HEK293 (cell line): ENCODE data around the gene CNTRL.

Experiments
- GLIS2 ChIP-seq: fragments of 450-650 bp; formaldehyde crosslinking; IDR thresholded peaks from 2 replicates; pipeline ENCODE4 v1.5.1; 2016; ENCODE audit warnings: missing biosample characterization, missing genetic modification characterization
- HOXD13 ChIP-seq: sonication (generic); formaldehyde crosslinking; IDR thresholded peaks from 2 replicates; pipeline ENCODE4 v1.8.0; 2022; ENCODE audit warnings: missing genetic modification reagents, borderline replicate concordance
- IKZF3 ChIP-seq: fragments of 450-650 bp; IDR thresholded peaks from 2 replicates; pipeline ENCODE4 v1.5.0; 2018; ENCODE audit warnings: missing biosample characterization, mild to moderate bottlenecking, missing genetic modification characterization, moderate library complexity
- ZBTB7A ChIP-seq: fragments of 450-650 bp; formaldehyde crosslinking; IDR thresholded peaks from 2 replicates; pipeline ENCODE4 v1.5.1; 2016; ENCODE audit warnings: low read depth, missing biosample characterization, missing genetic modification characterization
- ZFP69B ChIP-seq: fragments of 450-650 bp; formaldehyde crosslinking; IDR thresholded peaks from 2 replicates; pipeline ENCODE4 v1.5.1; 2016; ENCODE audit warnings: missing biosample characterization, missing genetic modification characterization
- ZNF24 ChIP-seq: fragments of 450-650 bp; formaldehyde crosslinking; IDR thresholded peaks from 2 replicates; pipeline ENCODE4 v1.5.1; 2016; ENCODE audit warnings: missing biosample characterization, missing genetic modification characterization
- ZNF302 ChIP-seq: fragments of 450-650 bp; formaldehyde crosslinking; IDR thresholded peaks from 2 replicates; pipeline ENCODE4 v1.5.1; 2016; ENCODE audit warnings: missing biosample characterization, missing genetic modification characterization, low read depth
- ZNF366 ChIP-seq: fragments of 450-650 bp; formaldehyde crosslinking; conservative IDR thresholded peaks from 2 replicates; pipeline ENCODE4 v1.5.1; 2016; ENCODE audit warnings: missing biosample characterization, missing genetic modification characterization
- ZNF596 ChIP-seq: fragments of 450-650 bp; IDR thresholded peaks from 2 replicates; pipeline ENCODE4 v1.5.0; 2018; ENCODE audit warnings: missing biosample characterization, mild to moderate bottlenecking, missing genetic modification characterization, moderate library complexity
- ZNF664 ChIP-seq: fragments of 450-650 bp; formaldehyde crosslinking; IDR thresholded peaks from 2 replicates; pipeline ENCODE4 v1.5.1; 2016; ENCODE audit warnings: missing biosample characterization, missing genetic modification characterization
- ZNF792 ChIP-seq: fragments of 450-650 bp; formaldehyde crosslinking; IDR thresholded peaks from 2 replicates; pipeline ENCODE4 v1.5.1; 2016; ENCODE audit warnings: missing biosample characterization, missing genetic modification characterization
- TF ChIP-seq, protein P1 (sequence below): fragments of 450-650 bp; formaldehyde crosslinking; IDR thresholded peaks from 2 replicates; pipeline ENCODE4; 2016; ENCODE audit warnings: missing biosample characterization, missing genetic modification characterization
- TF ChIP-seq, protein P2 (sequence below): fragments of 450-650 bp; formaldehyde crosslinking; IDR thresholded peaks from 2 replicates; pipeline ENCODE4 v1.5.1; 2016; ENCODE audit warnings: missing biosample characterization, missing genetic modification characterization
- TF ChIP-seq, protein P3 (sequence below): fragments of 450-650 bp; formaldehyde crosslinking; IDR thresholded peaks from 2 replicates; pipeline ENCODE4 v1.5.1; 2016; ENCODE audit warnings: missing biosample characterization, missing genetic modification characterization
- TF ChIP-seq, protein P4 (sequence below): fragments of 450-650 bp; formaldehyde crosslinking; IDR thresholded peaks from 2 replicates; pipeline ENCODE4 v1.5.1; 2016; ENCODE audit warnings: missing biosample characterization, missing genetic modification characterization, borderline replicate concordance
- TF ChIP-seq, protein P5 (sequence below): fragments of 450-650 bp; formaldehyde crosslinking; IDR thresholded peaks from 2 replicates; pipeline ENCODE4 v1.5.1; 2016; ENCODE audit warnings: missing biosample characterization, missing genetic modification characterization, borderline replicate concordance
- TF ChIP-seq, protein P6 (sequence below): fragments of 450-650 bp; formaldehyde crosslinking; IDR thresholded peaks from 2 replicates; pipeline ENCODE4 v1.5.1; 2016; ENCODE audit warnings: missing biosample characterization, missing genetic modification characterization
- TF ChIP-seq, protein P7 (sequence below): fragments of 450-650 bp; formaldehyde crosslinking; IDR thresholded peaks from 2 replicates; pipeline ENCODE4 v1.5.1; 2016; ENCODE audit warnings: missing biosample characterization, missing genetic modification characterization
- TF ChIP-seq, protein P8 (sequence below): fragments of 450-650 bp; formaldehyde crosslinking; IDR thresholded peaks from 2 replicates; pipeline ENCODE4 v1.5.1; 2016; ENCODE audit warnings: missing biosample characterization, missing genetic modification characterization

The CNTRL gene

DNA sequence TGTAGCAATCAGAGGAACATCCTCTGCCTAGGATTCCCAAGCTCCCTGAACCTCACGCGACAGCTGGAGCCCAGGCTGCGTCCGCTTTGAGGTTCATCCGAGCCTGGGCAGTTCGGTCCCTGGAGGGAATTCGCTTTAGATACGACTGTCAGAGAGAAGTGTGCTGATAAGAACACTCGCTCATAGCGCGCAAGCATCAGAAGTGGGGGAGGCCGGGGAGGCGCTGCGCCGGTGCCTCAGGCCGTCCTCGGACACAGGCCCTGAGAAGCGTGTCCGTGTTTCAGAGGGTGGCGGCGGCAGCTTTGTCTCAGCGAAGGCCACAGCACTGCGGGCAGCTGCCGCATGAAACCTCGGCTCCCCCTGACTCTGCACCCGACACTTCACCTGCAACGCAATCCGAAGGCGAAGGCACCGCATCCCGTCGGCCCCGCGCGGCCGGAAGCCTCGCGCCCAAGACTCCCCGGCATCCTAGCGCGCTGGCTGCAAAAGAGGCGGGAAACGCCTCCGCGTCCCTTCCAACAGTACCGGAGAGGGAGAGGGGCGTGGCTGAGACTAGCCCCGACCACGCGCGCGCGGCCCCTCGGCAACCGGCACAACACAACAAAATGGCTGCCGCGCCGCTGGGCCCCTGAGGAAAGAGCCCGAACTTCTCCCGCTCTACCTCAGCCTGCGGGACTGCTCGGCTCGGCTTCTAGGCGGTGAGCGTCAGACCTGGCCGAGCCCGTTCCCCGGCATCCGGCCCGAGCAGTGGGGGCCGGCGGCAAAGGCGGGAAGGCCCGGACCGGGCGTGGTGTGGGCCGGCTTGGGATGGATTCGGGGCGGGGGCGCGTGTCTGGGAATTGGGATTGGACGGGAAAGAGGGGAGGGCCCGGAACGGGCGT is at the start of gene CNTRL (continued):
- TF ChIP-seq, protein P1, sequence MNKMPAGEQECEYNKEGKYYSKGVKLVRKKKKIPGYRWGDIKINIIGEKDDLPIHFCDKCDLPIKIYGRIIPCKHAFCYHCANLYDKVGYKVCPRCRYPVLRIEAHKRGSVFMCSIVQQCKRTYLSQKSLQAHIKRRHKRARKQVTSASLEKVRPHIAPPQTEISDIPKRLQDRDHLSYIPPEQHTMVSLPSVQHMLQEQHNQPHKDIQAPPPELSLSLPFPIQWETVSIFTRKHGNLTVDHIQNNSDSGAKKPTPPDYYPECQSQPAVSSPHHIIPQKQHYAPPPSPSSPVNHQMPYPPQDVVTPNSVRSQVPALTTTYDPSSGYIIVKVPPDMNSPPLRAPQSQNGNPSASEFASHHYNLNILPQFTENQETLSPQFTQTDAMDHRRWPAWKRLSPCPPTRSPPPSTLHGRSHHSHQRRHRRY, result no peak
- TF ChIP-seq, protein P2, sequence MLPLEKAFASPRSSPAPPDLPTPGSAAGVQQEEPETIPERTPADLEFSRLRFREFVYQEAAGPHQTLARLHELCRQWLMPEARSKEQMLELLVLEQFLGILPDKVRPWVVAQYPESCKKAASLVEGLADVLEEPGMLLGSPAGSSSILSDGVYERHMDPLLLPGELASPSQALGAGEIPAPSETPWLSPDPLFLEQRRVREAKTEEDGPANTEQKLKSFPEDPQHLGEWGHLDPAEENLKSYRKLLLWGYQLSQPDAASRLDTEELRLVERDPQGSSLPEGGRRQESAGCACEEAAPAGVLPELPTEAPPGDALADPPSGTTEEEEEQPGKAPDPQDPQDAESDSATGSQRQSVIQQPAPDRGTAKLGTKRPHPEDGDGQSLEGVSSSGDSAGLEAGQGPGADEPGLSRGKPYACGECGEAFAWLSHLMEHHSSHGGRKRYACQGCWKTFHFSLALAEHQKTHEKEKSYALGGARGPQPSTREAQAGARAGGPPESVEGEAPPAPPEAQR, result no peak
- TF ChIP-seq, protein P3, sequence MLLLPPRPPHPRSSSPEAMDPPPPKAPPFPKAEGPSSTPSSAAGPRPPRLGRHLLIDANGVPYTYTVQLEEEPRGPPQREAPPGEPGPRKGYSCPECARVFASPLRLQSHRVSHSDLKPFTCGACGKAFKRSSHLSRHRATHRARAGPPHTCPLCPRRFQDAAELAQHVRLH (tag by site-specific recombination), result peak; percentile 27; the same call in 1 of the 2 replicates
- TF ChIP-seq ZNF302 (tag by site-specific recombination), result no peak
- TF ChIP-seq, protein P4, sequence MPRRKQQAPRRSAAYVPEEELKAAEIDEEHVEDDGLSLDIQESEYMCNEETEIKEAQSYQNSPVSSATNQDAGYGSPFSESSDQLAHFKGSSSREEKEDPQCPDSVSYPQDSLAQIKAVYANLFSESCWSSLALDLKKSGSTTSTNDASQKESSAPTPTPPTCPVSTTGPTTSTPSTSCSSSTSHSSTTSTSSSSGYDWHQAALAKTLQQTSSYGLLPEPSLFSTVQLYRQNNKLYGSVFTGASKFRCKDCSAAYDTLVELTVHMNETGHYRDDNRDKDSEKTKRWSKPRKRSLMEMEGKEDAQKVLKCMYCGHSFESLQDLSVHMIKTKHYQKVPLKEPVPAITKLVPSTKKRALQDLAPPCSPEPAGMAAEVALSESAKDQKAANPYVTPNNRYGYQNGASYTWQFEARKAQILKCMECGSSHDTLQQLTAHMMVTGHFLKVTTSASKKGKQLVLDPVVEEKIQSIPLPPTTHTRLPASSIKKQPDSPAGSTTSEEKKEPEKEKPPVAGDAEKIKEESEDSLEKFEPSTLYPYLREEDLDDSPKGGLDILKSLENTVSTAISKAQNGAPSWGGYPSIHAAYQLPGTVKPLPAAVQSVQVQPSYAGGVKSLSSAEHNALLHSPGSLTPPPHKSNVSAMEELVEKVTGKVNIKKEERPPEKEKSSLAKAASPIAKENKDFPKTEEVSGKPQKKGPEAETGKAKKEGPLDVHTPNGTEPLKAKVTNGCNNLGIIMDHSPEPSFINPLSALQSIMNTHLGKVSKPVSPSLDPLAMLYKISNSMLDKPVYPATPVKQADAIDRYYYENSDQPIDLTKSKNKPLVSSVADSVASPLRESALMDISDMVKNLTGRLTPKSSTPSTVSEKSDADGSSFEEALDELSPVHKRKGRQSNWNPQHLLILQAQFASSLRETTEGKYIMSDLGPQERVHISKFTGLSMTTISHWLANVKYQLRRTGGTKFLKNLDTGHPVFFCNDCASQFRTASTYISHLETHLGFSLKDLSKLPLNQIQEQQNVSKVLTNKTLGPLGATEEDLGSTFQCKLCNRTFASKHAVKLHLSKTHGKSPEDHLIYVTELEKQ (tag by site-specific recombination), result 0 out of 2 replicates have a peak, but pooled peaks have one; percentile 16
- TF ChIP-seq ZNF24 (tag by site-specific recombination), result 0 out of 2 replicates have a peak, but pooled peaks have one; percentile 40
- TF ChIP-seq, protein P5, sequence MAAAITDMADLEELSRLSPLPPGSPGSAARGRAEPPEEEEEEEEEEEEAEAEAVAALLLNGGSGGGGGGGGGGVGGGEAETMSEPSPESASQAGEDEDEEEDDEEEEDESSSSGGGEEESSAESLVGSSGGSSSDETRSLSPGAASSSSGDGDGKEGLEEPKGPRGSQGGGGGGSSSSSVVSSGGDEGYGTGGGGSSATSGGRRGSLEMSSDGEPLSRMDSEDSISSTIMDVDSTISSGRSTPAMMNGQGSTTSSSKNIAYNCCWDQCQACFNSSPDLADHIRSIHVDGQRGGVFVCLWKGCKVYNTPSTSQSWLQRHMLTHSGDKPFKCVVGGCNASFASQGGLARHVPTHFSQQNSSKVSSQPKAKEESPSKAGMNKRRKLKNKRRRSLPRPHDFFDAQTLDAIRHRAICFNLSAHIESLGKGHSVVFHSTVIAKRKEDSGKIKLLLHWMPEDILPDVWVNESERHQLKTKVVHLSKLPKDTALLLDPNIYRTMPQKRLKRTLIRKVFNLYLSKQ (tag by site-specific recombination), result no peak
- no peak for TF ChIP-seq ZNF792 (tag by site-specific recombination)
- no peak for TF ChIP-seq HOXD13 (CRISPR knock-in tag)
- peak; percentile 93 for TF ChIP-seq IKZF3 (tag by site-specific recombination)
- no peak for TF ChIP-seq ZNF596 (tag by site-specific recombination)
- TF ChIP-seq, protein P6, sequence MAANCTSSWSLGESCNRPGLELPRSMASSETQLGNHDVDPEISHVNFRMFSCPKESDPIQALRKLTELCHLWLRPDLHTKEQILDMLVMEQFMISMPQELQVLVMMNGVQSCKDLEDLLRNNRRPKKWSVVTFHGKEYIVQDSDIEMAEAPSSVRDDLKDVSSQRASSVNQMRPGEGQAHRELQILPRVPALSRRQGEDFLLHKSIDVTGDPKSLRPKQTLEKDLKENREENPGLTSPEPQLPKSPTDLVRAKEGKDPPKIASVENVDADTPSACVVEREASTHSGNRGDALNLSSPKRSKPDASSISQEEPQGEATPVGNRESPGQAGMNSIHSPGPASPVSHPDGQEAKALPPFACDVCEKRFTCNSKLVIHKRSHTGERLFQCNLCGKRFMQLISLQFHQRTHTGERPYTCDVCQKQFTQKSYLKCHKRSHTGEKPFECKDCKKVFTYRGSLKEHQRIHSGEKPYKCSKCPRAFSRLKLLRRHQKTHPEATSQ, result peak; percentile 89
- TF ChIP-seq ZFP69B, result peak; percentile 60
- no peak for TF ChIP-seq ZBTB7A (tag by site-specific recombination)
- TF ChIP-seq, protein P7, sequence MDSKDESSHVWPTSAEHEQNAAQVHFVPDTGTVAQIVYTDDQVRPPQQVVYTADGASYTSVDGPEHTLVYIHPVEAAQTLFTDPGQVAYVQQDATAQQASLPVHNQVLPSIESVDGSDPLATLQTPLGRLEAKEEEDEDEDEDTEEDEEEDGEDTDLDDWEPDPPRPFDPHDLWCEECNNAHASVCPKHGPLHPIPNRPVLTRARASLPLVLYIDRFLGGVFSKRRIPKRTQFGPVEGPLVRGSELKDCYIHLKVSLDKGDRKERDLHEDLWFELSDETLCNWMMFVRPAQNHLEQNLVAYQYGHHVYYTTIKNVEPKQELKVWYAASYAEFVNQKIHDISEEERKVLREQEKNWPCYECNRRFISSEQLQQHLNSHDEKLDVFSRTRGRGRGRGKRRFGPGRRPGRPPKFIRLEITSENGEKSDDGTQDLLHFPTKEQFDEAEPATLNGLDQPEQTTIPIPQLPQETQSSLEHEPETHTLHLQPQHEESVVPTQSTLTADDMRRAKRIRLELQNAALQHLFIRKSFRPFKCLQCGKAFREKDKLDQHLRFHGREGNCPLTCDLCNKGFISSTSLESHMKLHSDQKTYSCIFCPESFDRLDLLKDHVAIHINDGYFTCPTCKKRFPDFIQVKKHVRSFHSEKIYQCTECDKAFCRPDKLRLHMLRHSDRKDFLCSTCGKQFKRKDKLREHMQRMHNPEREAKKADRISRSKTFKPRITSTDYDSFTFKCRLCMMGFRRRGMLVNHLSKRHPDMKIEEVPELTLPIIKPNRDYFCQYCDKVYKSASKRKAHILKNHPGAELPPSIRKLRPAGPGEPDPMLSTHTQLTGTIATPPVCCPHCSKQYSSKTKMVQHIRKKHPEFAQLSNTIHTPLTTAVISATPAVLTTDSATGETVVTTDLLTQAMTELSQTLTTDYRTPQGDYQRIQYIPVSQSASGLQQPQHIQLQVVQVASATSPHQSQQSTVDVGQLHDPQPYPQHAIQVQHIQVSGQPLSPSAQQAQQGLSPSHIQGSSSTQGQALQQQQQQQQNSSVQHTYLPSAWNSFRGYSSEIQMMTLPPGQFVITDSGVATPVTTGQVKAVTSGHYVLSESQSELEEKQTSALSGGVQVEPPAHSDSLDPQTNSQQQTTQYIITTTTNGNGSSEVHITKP (tag by site-specific recombination), result no peak
- no peak for TF ChIP-seq ZNF366 (tag by site-specific recombination)
- no peak for TF ChIP-seq ZNF664 (tag by site-specific recombination)
- TF ChIP-seq GLIS2, result peak; percentile 73
- TF ChIP-seq, protein P8, sequence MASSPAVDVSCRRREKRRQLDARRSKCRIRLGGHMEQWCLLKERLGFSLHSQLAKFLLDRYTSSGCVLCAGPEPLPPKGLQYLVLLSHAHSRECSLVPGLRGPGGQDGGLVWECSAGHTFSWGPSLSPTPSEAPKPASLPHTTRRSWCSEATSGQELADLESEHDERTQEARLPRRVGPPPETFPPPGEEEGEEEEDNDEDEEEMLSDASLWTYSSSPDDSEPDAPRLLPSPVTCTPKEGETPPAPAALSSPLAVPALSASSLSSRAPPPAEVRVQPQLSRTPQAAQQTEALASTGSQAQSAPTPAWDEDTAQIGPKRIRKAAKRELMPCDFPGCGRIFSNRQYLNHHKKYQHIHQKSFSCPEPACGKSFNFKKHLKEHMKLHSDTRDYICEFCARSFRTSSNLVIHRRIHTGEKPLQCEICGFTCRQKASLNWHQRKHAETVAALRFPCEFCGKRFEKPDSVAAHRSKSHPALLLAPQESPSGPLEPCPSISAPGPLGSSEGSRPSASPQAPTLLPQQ (tag by site-specific recombination), result peak; percentile 88
